K562 (cell line): ENCODE measurements around the gene OSBPL3. TPM values are rescaled to one million over a fixed set of nuclear protein-coding genes. Genes with fewer than 3 reads are reported as not detected.

ENCODE experiments used
- ARID1B ChIP-seq: fragments of 450-650 bp; IDR thresholded peaks from 2 replicates; pipeline ENCODE4 v1.6.1; 2016; ENCODE audit warnings: antibody characterized with exemption, mild to moderate bottlenecking, inconsistent platforms
- BRCA1 ChIP-seq, 2 experiments: fragments of 450-650 bp in 1 of 2; sonication (generic) in 1 of 2; formaldehyde crosslinking in 1 of 2; IDR thresholded peaks; 2 replicates each; pipeline versions ENCODE4 v1.5.0 to v1.6.1; 2017 to 2020; ENCODE audit warnings: mild to moderate bottlenecking in 1 of 2, missing genetic modification reagents in 1 of 2
- CAMTA2 ChIP-seq: fragments of 250-450 bp; sonication (Bioruptor Pico); conservative IDR thresholded peaks from 2 replicates; pipeline ENCODE4 v1.5.1; 2022
- CBFA2T2 ChIP-seq: fragments of 450-650 bp; conservative IDR thresholded peaks from 2 replicates; pipeline ENCODE4 v1.6.1; 2017; ENCODE audit warnings: mild to moderate bottlenecking
- CBFA2T3 ChIP-seq: fragments of 450-650 bp; IDR thresholded peaks from 2 replicates; pipeline ENCODE4 v1.6.1; 2017
- DPF2 ChIP-seq: fragments of 450-650 bp; IDR thresholded peaks from 2 replicates; pipeline ENCODE4 v1.6.1; 2016
- ELF2 ChIP-seq: fragments of 250-450 bp; sonication (Bioruptor Pico); IDR thresholded peaks from 2 replicates; pipeline ENCODE4 v1.5.0; 2021; ENCODE audit warnings: mild to moderate bottlenecking
- EP300 ChIP-seq: IDR thresholded peaks from 2 replicates; pipeline ENCODE4 v1.6.1; 2012; ENCODE audit warnings: low read length, improper control_type of control experiment
- FOSL1 ChIP-seq: fragments of 200-800 bp; sonication (Bioruptor generic); conservative IDR thresholded peaks from 2 replicates; pipeline ENCODE4 v1.6.1; 2016; ENCODE audit warnings: missing genetic modification characterization, missing compliant biosample characterization
- FOXA3 ChIP-seq, 2 experiments: fragments of 450-650 bp in 1 of 2; sonication (generic) in 1 of 2; formaldehyde crosslinking; IDR thresholded peaks in 1 of 2; conservative IDR thresholded peaks in 1 of 2; 2 replicates each; pipeline versions ENCODE4 v1.4.0 to v1.8.0; 2020 to 2022; ENCODE audit warnings: mild to moderate bottlenecking in 2 of 2, missing genetic modification reagents in 1 of 2
- GABPB1 ChIP-seq: sonication (generic); formaldehyde crosslinking; IDR thresholded peaks from 2 replicates; pipeline ENCODE4 v1.8.0; 2022; ENCODE audit warnings: mild to moderate bottlenecking, missing genetic modification reagents
- KDM5B ChIP-seq: fragments of 200-600 bp; sonication (generic); IDR thresholded peaks from 2 replicates; pipeline ENCODE4 v1.6.1; 2012; ENCODE audit warnings: low read depth, mild to moderate bottlenecking, moderate library complexity, low read length, control low read depth, inconsistent platforms; ENCODE audit not compliant: insufficient replicate concordance
- LEF1 ChIP-seq: fragments of 450-650 bp; IDR thresholded peaks from 2 replicates; pipeline ENCODE4 v1.6.1; 2016; ENCODE audit warnings: mild to moderate bottlenecking
- MCM3 ChIP-seq: fragments of 450-650 bp; IDR thresholded peaks from 2 replicates; pipeline ENCODE4 v1.6.1; 2016
- SMARCE1 ChIP-seq: fragments of 450-650 bp; IDR thresholded peaks from 2 replicates; pipeline ENCODE4 v1.7.1; 2016; ENCODE audit warnings: mild to moderate bottlenecking
- STAT5B ChIP-seq: fragments of 250-450 bp; sonication (Bioruptor Pico); IDR thresholded peaks from 2 replicates; pipeline ENCODE4 v1.8.0; 2021; ENCODE audit warnings: mild to moderate bottlenecking, inconsistent platforms
- TAL1 ChIP-seq: fragments of 450-650 bp; IDR thresholded peaks from 2 replicates; pipeline ENCODE4 v1.6.1; 2016; ENCODE audit warnings: mild to moderate bottlenecking
- TCF3 ChIP-seq: sonication (generic); formaldehyde crosslinking; IDR thresholded peaks from 2 replicates; pipeline ENCODE4 v1.4.0; 2020; ENCODE audit warnings: mild to moderate bottlenecking, missing genetic modification reagents
- WHSC1 ChIP-seq: IDR thresholded peaks from one replicate; pipeline ENCODE4 v1.6.1; 2012; ENCODE audit warnings: low read length, control low read depth, inconsistent platforms
- XRCC5 ChIP-seq: fragments of 200-400 bp; formaldehyde crosslinking; IDR thresholded peaks from 2 replicates; pipeline ENCODE4 v1.6.1; 2017; ENCODE audit warnings: low read depth, mild to moderate bottlenecking, low read length
- polyA plus RNA-seq, 8 experiments: library from polyadenylated mRNA; depleted of rRNA in 4 of 8; stranded (reverse) in 5 of 8; unstranded in 3 of 8; fragments of >200 nt; fragmentation: Nextera tagmentation in 2 of 8; fragmentation: Illumina TruSeq in 1 of 8; extraction: Ambion mirVana in 2 of 8; extraction: Trizol in 1 of 8; gene quantifications; 2 replicates each; pipeline versions ENCODE4 v1.2.1 to v1.2.3, GENCODE V29; 2011 to 2014; ENCODE audit warnings: inconsistent platforms in 1 of 8, missing spikeins in 1 of 8
- total RNA-seq, 7 experiments: library from RNA; depleted of rRNA in 6 of 7; stranded (reverse); fragments of >200 nt in 6 of 7; fragmentation: Illumina TruSeq in 2 of 7; extraction: Trizol in 2 of 7; gene quantifications; 2 replicates each; pipeline versions ENCODE4 v1.2.1 to v1.2.3, GENCODE V29; 2011 to 2021; ENCODE audit warnings: low replicate concordance in 1 of 7
- TF ChIP-seq, protein P1 (sequence below): IDR thresholded peaks from 2 replicates; pipeline ENCODE4 v1.6.1; 2016; ENCODE audit warnings: missing genetic modification characterization, missing compliant biosample characterization
- TF ChIP-seq, protein P2 (sequence below): fragments of 200-800 bp; sonication (Bioruptor generic); IDR thresholded peaks from 2 replicates; pipeline ENCODE4 v1.6.1; 2017; ENCODE audit warnings: missing genetic modification characterization, missing compliant biosample characterization
- TF ChIP-seq, protein P3 (sequence below): sonication (generic); formaldehyde crosslinking; IDR thresholded peaks from 2 replicates; pipeline ENCODE4 v1.8.1; 2022; ENCODE audit warnings: missing genetic modification reagents
- TF ChIP-seq, protein P4 (sequence below): sonication (generic); formaldehyde crosslinking; IDR thresholded peaks from 2 replicates; pipeline ENCODE4 v1.5.0; 2020; ENCODE audit warnings: missing genetic modification reagents

Gene OSBPL3
- total and polyA plus RNA-seq, 9 of the 15 experiments (the other 6 are each of a cell fraction or from before 2014, with no cell fraction given), result 4.8 to 37.2 (median 26.5) TPM

DNA sequence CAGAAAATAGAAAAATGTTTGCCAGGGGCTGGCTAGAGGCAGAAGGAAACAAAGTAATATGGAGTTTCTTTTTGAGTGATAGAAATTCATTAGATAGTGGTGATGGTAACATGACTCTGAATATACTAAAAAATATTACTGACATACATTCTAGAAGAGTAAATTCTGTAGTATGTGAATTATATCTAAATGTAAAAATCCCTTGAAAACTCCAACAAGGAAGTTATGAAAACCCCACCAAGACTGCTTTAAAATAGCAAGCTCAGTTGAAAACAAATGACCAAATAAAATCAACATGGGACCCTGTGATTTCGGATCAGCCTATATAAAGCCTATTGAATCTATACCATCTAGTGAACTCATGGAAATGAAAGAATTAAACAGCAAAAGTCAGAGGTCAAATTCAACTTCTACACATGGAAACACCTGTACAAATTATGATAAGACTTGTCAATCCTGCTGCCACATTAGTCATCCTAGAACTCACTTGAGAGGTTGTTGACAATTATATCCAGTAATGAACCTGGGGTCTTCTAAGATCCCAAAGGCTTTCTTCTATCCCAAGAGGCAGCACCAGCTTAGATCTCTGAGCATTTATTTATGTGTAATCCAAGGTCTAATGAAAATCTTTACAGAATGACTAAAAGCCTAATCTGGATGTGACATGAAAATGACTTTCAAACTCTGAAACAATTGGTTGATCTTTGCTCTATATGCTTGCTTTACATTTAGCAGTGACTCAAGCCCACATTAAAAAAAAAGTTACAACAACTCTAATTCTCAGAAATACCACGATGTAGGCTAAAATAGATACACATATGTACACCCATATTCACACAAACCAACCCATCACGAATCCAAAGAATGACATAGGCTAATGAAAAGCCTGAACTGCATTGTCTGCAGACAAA is 59.3 kb downstream of the OSBPL3 start (continued):
- TF ChIP-seq, protein P1, sequence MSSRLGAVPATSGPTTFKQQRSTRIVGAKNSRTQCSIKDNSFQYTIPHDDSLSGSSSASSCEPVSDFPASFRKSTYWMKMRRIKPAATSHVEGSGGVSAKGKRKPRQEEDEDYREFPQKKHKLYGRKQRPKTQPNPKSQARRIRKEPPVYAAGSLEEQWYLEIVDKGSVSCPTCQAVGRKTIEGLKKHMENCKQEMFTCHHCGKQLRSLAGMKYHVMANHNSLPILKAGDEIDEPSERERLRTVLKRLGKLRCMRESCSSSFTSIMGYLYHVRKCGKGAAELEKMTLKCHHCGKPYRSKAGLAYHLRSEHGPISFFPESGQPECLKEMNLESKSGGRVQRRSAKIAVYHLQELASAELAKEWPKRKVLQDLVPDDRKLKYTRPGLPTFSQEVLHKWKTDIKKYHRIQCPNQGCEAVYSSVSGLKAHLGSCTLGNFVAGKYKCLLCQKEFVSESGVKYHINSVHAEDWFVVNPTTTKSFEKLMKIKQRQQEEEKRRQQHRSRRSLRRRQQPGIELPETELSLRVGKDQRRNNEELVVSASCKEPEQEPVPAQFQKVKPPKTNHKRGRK, result no peak
- TF ChIP-seq ARID1B, result peak; percentile 80
- TF ChIP-seq, protein P2, sequence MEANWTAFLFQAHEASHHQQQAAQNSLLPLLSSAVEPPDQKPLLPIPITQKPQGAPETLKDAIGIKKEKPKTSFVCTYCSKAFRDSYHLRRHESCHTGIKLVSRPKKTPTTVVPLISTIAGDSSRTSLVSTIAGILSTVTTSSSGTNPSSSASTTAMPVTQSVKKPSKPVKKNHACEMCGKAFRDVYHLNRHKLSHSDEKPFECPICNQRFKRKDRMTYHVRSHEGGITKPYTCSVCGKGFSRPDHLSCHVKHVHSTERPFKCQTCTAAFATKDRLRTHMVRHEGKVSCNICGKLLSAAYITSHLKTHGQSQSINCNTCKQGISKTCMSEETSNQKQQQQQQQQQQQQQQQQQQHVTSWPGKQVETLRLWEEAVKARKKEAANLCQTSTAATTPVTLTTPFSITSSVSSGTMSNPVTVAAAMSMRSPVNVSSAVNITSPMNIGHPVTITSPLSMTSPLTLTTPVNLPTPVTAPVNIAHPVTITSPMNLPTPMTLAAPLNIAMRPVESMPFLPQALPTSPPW (CRISPR knock-in tag), result no peak
- peak; percentile 55 for TF ChIP-seq TAL1
- no peak for TF ChIP-seq KDM5B
- TF ChIP-seq STAT5B, result no peak
- no peak for TF ChIP-seq ELF2 (CRISPR knock-in tag)
- 0 out of 2 replicates have a peak, but pooled peaks have one; percentile 2 for TF ChIP-seq CBFA2T2
- no peak for TF ChIP-seq CAMTA2 (CRISPR knock-in tag)
- peak; percentile 52; the same call in 1 of the 2 replicates for TF ChIP-seq DPF2
- peak; percentile 35; the same call in 1 of the 2 replicates for TF ChIP-seq SMARCE1
- peak; percentile 70 for TF ChIP-seq CBFA2T3
- no peak for TF ChIP-seq BRCA1 (IDR thresholded peaks at IDR 0.05)
- TF ChIP-seq BRCA1 (CRISPR knock-in tag; IDR thresholded peaks at IDR 0.05), result no peak
- no peak for TF ChIP-seq XRCC5
- TF ChIP-seq FOXA3 (CRISPR knock-in tag; conservative IDR thresholded peaks at IDR 0.05 in 1 of 2, IDR thresholded peaks at IDR 0.05 in 1 of 2), result peak; percentile 16 to 61; a peak in 1 of 4 replicates
- TF ChIP-seq, protein P3, sequence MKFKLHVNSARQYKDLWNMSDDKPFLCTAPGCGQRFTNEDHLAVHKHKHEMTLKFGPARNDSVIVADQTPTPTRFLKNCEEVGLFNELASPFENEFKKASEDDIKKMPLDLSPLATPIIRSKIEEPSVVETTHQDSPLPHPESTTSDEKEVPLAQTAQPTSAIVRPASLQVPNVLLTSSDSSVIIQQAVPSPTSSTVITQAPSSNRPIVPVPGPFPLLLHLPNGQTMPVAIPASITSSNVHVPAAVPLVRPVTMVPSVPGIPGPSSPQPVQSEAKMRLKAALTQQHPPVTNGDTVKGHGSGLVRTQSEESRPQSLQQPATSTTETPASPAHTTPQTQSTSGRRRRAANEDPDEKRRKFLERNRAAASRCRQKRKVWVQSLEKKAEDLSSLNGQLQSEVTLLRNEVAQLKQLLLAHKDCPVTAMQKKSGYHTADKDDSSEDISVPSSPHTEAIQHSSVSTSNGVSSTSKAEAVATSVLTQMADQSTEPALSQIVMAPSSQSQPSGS (CRISPR knock-in tag), result no peak
- peak; percentile 71 for TF ChIP-seq FOSL1
- no peak for TF ChIP-seq MCM3
- no peak for TF ChIP-seq GABPB1
- TF ChIP-seq EP300, result peak; percentile 69; the same call in 1 of the 2 replicates
- TF ChIP-seq, protein P4, sequence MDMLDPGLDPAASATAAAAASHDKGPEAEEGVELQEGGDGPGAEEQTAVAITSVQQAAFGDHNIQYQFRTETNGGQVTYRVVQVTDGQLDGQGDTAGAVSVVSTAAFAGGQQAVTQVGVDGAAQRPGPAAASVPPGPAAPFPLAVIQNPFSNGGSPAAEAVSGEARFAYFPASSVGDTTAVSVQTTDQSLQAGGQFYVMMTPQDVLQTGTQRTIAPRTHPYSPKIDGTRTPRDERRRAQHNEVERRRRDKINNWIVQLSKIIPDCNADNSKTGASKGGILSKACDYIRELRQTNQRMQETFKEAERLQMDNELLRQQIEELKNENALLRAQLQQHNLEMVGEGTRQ (CRISPR knock-in tag), result no peak
- no peak for TF ChIP-seq WHSC1
- peak; percentile 65 for TF ChIP-seq TCF3
- TF ChIP-seq LEF1, result no peak; the same call in 1 of the 2 replicates
